ENCODE data around the gene MSLN. TPM values are rescaled to one million over a fixed set of nuclear protein-coding genes. Genes with fewer than 3 reads are reported as not detected.

The MSLN gene
- total RNA-seq, 2 donors from 2014 or later: 44.8 to 94.6 TPM

DNA sequence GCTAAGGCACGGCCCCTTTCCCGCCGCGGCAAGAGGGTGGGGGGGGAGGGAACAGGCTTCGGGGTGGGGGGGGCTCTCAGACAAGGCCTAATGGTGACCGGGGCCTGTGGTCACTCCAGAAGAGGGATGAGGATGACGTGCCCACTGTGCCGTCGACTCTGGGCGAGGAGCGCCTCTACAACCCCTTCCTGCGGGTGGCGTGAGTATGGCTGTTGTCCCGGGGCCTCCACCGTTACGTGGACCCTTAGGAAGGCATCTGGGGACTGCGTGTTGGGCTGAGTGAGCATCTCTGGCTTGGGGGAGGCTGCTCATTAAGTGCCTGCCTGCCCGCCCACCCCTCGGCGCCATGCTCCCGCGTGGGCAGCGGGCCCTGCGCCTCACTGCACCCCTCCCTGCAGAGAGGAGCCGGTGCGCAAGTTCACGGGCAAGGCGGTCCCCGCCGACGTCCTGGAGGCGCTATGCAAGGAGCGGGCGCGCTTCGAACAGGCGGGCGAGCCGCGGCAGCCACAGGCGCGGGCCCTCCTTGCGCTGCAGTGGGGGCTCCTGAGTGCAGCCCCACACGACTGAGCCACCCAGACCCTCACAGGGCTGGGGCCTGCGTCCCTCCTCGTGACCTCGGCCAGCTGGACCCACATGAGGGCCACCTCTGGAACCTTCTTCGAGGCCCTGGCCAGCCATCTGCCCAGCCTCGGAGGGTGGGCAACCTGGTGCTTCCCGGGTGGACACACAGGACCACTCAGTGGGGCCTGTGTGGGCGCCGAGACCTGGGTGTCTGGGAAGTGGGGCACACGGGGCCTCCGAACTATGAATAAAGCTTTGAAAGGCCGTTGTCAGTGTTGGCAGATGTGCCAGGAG is 31.4 kb upstream of the MSLN start:
- peaks cover 26% of the 10 kb centered on the region for H3K36me3 ChIP-seq

DNA sequence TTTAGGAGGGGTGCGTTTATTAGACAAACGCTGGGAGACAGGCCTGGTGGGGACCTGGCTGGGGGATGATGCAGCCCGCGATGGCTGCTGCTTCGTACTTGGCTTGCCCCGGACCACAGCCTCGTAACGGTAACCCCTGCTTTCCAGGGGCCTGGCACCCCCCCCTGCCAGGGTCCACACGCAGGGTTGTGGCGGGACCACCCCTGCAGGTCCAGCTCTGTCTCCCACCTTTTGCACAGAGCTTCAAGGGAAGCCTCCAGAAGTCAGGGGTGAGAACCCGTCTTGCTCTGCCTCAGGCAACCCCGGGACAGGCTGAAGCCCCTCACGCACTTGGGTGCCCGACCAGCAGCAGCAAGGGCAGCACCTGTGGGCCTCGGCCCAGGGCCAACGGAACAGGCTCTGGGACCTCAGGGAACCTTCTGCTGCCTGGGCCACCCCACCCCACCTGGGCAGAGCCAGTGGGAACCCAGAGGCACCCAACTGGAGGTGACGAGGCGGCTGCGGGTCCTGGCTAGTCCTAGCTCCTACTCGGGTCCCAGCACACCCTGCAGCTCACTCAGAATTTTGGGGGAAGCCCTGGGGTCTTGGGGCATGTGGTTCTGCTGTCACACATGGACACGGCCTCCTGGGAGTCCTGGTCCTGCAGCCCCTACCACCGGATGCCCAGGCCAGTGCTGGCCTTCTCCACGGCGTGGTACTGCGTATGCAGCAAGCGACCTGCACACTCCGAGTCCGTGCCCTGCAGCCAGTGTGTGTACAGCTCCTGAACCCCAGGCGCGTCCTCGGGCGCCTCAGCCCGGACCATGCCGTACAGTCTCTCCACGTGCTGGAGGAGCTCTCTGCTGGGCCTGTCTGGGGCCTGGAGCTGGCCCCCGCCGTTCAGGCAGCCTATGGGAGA is 30.5 kb upstream of the MSLN start:
- H3K27me3 ChIP-seq: no peaks in the 10 kb centered on the region
- H3K27ac ChIP-seq: no peak overlapping the region
- no peak for TF ChIP-seq CTCF (IDR thresholded peaks at IDR 0.05)
- H3K4me1 ChIP-seq: peaks cover 0 to 29% of the 10 kb centered on the region in 2 donors
- peaks cover 33% of the 10 kb centered on the region for H3K36me3 ChIP-seq
- H3K4me3 ChIP-seq: no peak overlapping the region
- no peak for DNase-seq (ENCODE audit: low spot score)
- H3K9me3 ChIP-seq: no peaks in the 10 kb centered on the region

More for the DNA sequence above, 31.4 kb upstream of the MSLN start:
- H3K9me3 ChIP-seq: no peaks in the 10 kb centered on the region
- no peak for DNase-seq (ENCODE audit: low spot score)
- TF ChIP-seq CTCF (IDR thresholded peaks at IDR 0.05): no peak
- H3K4me1 ChIP-seq: peaks cover 0 to 29% of the 10 kb centered on the region in 2 donors
- no peaks in the 10 kb centered on the region for H3K27me3 ChIP-seq
- H3K27ac ChIP-seq: peak overlapping the region in 1 of 2 donors; percentile 44
- peak overlapping the region in 1 of 2 donors; percentile 61 for H3K4me3 ChIP-seq

- H3K4me3 ChIP-seq: no peak overlapping the region
- DNase-seq (ENCODE audit: low spot score): no peak
- H3K4me1 ChIP-seq: peaks cover 0 to 29% of the 10 kb centered on the region in 2 donors
- H3K36me3 ChIP-seq: peaks cover 40% of the 10 kb centered on the region
- no peaks in the 10 kb centered on the region for H3K27me3 ChIP-seq
- TF ChIP-seq CTCF (IDR thresholded peaks at IDR 0.05): no peak
- no peak overlapping the region for H3K27ac ChIP-seq
- no peaks in the 10 kb centered on the region for H3K9me3 ChIP-seq
These were observed 29.6 kb upstream of the MSLN start for GRCh38 chr16:730666-731509.

- peaks cover 0 to 18% of the 10 kb centered on the region in 2 donors for H3K4me1 ChIP-seq
- no peak for DNase-seq (ENCODE audit: low spot score)
- no peak for TF ChIP-seq CTCF (IDR thresholded peaks at IDR 0.05)
- no peak overlapping the region for H3K27ac ChIP-seq
- no peak overlapping the region for H3K4me3 ChIP-seq
- H3K27me3 ChIP-seq: no peaks in the 10 kb centered on the region
- peaks cover 55% of the 10 kb centered on the region for H3K36me3 ChIP-seq
- H3K9me3 ChIP-seq: no peaks in the 10 kb centered on the region
These were observed 28.2 kb upstream of the MSLN start for GRCh38 chr16:732332-732731.

DNA sequence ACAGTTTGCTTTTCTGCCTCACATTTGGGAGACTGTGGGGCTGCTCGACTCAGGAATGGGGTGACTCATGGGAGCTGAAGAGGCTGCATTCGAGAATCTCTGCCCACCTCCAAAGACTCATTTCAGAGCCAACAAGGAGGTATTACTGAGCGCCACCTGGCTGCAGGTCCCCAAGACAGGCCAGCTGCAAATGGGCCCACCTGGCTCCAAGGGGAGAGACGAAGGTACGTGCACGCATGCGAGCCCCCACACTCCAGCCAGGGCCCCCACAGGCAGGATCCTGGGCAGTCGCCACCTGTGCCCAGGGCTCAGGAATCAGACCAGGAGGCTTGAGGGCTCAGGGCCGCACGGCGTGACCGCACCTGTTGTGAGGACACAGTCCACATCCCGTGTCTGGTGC is 27.6 kb upstream of the MSLN start:
- DNase-seq (ENCODE audit: low spot score): no peak
- Histone ChIP-seq H3K27me3 (no peaks in the 10 kb centered on the region), H3K4me1 (peaks cover 0 to 12% of the 10 kb centered on the region in 2 donors), H3K36me3 (peaks cover 56% of the 10 kb centered on the region), H3K9me3 (no peaks in the 10 kb centered on the region), H3K4me3 (no peak overlapping the region), H3K27ac (no peak overlapping the region)
- TF ChIP-seq CTCF (IDR thresholded peaks at IDR 0.05): no peak
